SK-N-SH (cell line): Measurements from ENCODE around the gene PLD2. TPM values are rescaled to one million over a fixed set of nuclear protein-coding genes. Genes with fewer than 3 reads are reported as not detected.

ENCODE experiments used
- CTCF ChIA-PET: fragments of 300-600, 350-600 bp; formaldehyde crosslinking; extraction: SDS; loops from one replicate; lab custom pipeline; 2021; lab: Yijun Ruan, JAX
- POLR2A ChIA-PET: fragments of 350-600 bp; sonication (Branson Sonifier 250); formaldehyde crosslinking; extraction: SDS; loops from one replicate; lab custom pipeline; 2020; ENCODE audit warnings: antibody characterized with exemption, inconsistent platforms; lab: Yijun Ruan, JAX
- DNase-seq: peaks from one replicate; pipeline ENCODE4 v3.0.0; 2012
- H2AFZ ChIP-seq: fragments of 200-600 bp; sonication (generic); 2 replicates; pipeline ENCODE4 v1.8.1; 2016; ENCODE audit warnings: antibody characterized with exemption, mild to moderate bottlenecking, low read depth
- H3F3A ChIP-seq: fragments of 200-600 bp; sonication (generic); replicated peaks from 2 replicates; pipeline ENCODE3; 2016; ENCODE audit warnings: antibody characterized with exemption, mild to moderate bottlenecking; ENCODE audit not compliant: insufficient read depth
- H3K27ac ChIP-seq, 2 experiments: fragments of 200-500 bp in 1 of 2; fragments of 200-600 bp in 1 of 2; sonication (Bioruptor generic) in 1 of 2; sonication (generic), shearing (Covaris generic) in 1 of 2; 2 replicates each; pipeline versions ENCODE4 v1.5.1 to v1.6.1; 2014 to 2016; ENCODE audit warnings: low read depth in 2 of 2, inconsistent platforms in 1 of 2, low read length in 1 of 2, mild to moderate bottlenecking in 1 of 2, mixed read lengths in 1 of 2
- H3K27me3 ChIP-seq: fragments of 200-600 bp; sonication (generic), shearing (Covaris generic); 2 replicates; pipeline ENCODE4 v1.6.1; 2016; ENCODE audit warnings: mixed run types; ENCODE audit not compliant: insufficient read depth
- H3K36me3 ChIP-seq, 2 experiments: fragments of 200-500 bp in 1 of 2; fragments of 200-600 bp in 1 of 2; sonication (Bioruptor generic) in 1 of 2; sonication (generic) in 1 of 2; replicated peaks in 1 of 2; 2 replicates each; pipeline versions ENCODE3 to v1.5.1; 2014 to 2016; ENCODE audit warnings: low read length in 1 of 2, mild to moderate bottlenecking in 1 of 2; ENCODE audit not compliant: insufficient read depth in 2 of 2, control insufficient read depth in 1 of 2
- H3K4me1 ChIP-seq, 2 experiments: fragments of 200-500 bp in 1 of 2; fragments of 200-600 bp in 1 of 2; sonication (Bioruptor generic) in 1 of 2; sonication (generic), shearing (Covaris generic) in 1 of 2; 2 replicates each; pipeline versions ENCODE4 v1.5.1 to v1.6.1; 2014 to 2016; ENCODE audit warnings: low read depth in 1 of 2, low read length in 1 of 2, mixed run types in 1 of 2; ENCODE audit not compliant: insufficient read depth in 2 of 2, control insufficient read depth in 1 of 2
- H3K4me2 ChIP-seq: fragments of 200-600 bp; sonication (generic), shearing (Covaris generic); 2 replicates; pipeline ENCODE4 v1.6.1; 2017; ENCODE audit warnings: mixed run types
- H3K4me3 ChIP-seq, 2 experiments: fragments of 200-500 bp in 1 of 2; fragments of 200-600 bp in 1 of 2; sonication (Bioruptor generic) in 1 of 2; sonication (generic), shearing (Covaris generic) in 1 of 2; 2 replicates each; pipeline versions ENCODE4 v1.5.1 to v1.8.1; 2014 to 2016; ENCODE audit warnings: low read depth in 2 of 2, inconsistent platforms in 1 of 2, low read length in 1 of 2, mild to moderate bottlenecking in 1 of 2, mixed read lengths in 1 of 2, moderate library complexity in 1 of 2
- H3K79me2 ChIP-seq: fragments of 200-600 bp; sonication (generic); 2 replicates; pipeline ENCODE4 v1.8.1; 2017; ENCODE audit warnings: mild to moderate bottlenecking; ENCODE audit not compliant: insufficient read depth
- H3K9ac ChIP-seq: fragments of 200-600 bp; sonication (generic); 2 replicates; pipeline ENCODE4 v1.6.1; 2017; ENCODE audit warnings: mixed run types
- H3K9me2 ChIP-seq: fragments of 200-600 bp; sonication (generic); 2 replicates; pipeline ENCODE4 v1.6.1; 2017; ENCODE audit warnings: mixed run types
- H3K9me3 ChIP-seq: fragments of 200-600 bp; sonication (generic); 2 replicates; pipeline ENCODE4 v1.6.1; 2017; ENCODE audit warnings: mixed run types, mild to moderate bottlenecking, moderate library complexity
- H4K20me1 ChIP-seq: fragments of 200-600 bp; sonication (generic); 2 replicates; pipeline ENCODE4 v1.6.1; 2017; ENCODE audit warnings: mild to moderate bottlenecking, mixed run types; ENCODE audit not compliant: insufficient read depth
- CHD2 ChIP-seq: fragments of 150-350 bp; IDR thresholded peaks from 2 replicates; pipeline ENCODE4 v1.6.1; 2018; ENCODE audit warnings: low read length; ENCODE audit not compliant: partially characterized antibody
- JUND ChIP-seq: IDR thresholded peaks from 2 replicates; pipeline ENCODE4 v1.4.0; 2012
- MXI1 ChIP-seq: IDR thresholded peaks from 2 replicates; pipeline ENCODE4 v1.6.1; 2012; ENCODE audit warnings: mild to moderate bottlenecking, low read depth, low read length, improper control_type of control experiment
- NFIC ChIP-seq: IDR thresholded peaks from 2 replicates; pipeline ENCODE4 v1.4.0; 2012; ENCODE audit warnings: borderline replicate concordance
- POLR2AphosphoS5 ChIP-seq: IDR thresholded peaks from 2 replicates; pipeline ENCODE4 v1.6.1; 2012; ENCODE audit warnings: low read depth, low read length
- TCF12 ChIP-seq: IDR thresholded peaks from 2 replicates; pipeline ENCODE4 v1.4.0; 2012
- WGBS: methylation state at CpG from one replicate; pipeline ENCODE4 v1.1.6; 2017; ENCODE audit warnings: low lambda C conversion rate; 5-methylcytosine and 5-hydroxymethylcytosine counted together
- polyA plus RNA-seq, 3 experiments: library from polyadenylated mRNA; depleted of rRNA; stranded (reverse); fragments of >200 nt; gene quantifications; 2 replicates each; pipeline ENCODE4 v1.2.3, GENCODE V29; 2012
- TF ChIP-seq, protein P1 (sequence below): IDR thresholded peaks from 2 replicates; pipeline ENCODE4 v1.4.0; 2012; ENCODE audit warnings: low read depth, borderline replicate concordance
- TF ChIP-seq, protein P2 (sequence below): fragments of 150-350 bp; IDR thresholded peaks from 2 replicates; pipeline ENCODE4 v1.6.1; 2017; ENCODE audit warnings: antibody characterized with exemption, low read length, low read depth, borderline replicate concordance

PLD2 gene, protein sequence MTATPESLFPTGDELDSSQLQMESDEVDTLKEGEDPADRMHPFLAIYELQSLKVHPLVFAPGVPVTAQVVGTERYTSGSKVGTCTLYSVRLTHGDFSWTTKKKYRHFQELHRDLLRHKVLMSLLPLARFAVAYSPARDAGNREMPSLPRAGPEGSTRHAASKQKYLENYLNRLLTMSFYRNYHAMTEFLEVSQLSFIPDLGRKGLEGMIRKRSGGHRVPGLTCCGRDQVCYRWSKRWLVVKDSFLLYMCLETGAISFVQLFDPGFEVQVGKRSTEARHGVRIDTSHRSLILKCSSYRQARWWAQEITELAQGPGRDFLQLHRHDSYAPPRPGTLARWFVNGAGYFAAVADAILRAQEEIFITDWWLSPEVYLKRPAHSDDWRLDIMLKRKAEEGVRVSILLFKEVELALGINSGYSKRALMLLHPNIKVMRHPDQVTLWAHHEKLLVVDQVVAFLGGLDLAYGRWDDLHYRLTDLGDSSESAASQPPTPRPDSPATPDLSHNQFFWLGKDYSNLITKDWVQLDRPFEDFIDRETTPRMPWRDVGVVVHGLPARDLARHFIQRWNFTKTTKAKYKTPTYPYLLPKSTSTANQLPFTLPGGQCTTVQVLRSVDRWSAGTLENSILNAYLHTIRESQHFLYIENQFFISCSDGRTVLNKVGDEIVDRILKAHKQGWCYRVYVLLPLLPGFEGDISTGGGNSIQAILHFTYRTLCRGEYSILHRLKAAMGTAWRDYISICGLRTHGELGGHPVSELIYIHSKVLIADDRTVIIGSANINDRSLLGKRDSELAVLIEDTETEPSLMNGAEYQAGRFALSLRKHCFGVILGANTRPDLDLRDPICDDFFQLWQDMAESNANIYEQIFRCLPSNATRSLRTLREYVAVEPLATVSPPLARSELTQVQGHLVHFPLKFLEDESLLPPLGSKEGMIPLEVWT
- polyA plus RNA-seq (2012; rRNA removed), result 42.5 and 49.2 TPM in 2 replicates
- 12.3 and 17.3 TPM in 2 replicates for polyA plus RNA-seq (2012; cell fraction: cytosol; rRNA removed)
- 199 and 209 TPM in 2 replicates for polyA plus RNA-seq (2012; cell fraction: nucleus; rRNA removed)

DNA sequence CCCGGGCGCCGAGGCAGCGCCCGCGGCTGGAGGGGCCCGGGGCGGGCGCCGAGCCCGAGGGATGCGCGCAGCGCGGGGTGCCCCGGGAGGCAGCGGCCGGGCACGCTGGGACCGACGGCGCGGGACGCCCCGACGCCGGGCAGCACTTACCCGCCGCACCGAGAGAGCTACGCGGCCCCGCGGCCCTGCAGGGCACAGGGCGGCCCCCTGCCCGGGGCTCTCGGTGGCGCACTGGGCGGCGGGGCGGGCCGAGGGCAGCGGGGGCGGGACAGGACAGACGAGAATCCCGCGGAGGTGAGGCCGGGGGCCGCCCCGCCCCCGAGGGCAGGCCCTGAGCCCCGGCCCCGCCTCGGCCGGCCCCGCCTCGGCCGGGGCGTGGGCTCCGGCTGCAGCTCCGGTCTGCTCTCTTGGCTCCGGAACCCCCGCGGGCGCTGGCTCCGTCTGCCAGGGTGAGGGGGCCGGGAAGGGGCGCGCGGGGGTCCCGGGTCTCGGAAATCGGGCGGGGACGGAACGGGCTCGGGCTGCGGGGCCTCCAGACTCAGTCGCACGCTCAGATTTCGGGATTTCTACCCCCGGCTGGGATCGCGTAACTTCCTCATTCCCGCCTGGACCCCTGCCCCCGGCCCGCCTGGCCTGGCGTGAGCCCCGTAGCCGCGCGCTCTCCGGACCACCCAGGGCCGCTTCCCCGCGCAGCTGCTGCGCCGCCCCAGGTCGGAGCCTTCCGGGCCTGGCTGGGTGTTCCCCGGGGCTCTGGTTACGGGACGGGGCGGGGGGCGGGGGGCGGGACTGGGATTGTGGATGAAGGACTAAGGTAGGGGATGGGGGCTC lies at the start of gene PLD2:
PLD2 (plus strand) TSS at position 376 of the 828 bp plus-strand sequence. CDS start 621 bp downstream, outside the sequence.
- H3K4me3 ChIP-seq, result peak within 1 kb of the TSS; percentile 63 to 92
- peak within 1 kb of the TSS; percentile 93 for H3K4me2 ChIP-seq
- H3K27me3 ChIP-seq, result no peaks in the 10 kb centered on the region
- CTCF ChIA-PET, result interaction anchor here (0.9 to 2.0 kb wide), 7 partner anchors 9 to 102 kb away, joined by 3 to 10 read pairs (median 4); no protein-coding TSS in a partner anchor
- TF ChIP-seq JUND (no peak), TCF12 (no peak), CHD2 (peak; percentile 95), MXI1 (0 out of 2 replicates have a peak, but pooled peaks have one; percentile 36), NFIC (peak; percentile 8; the same call in 1 of the 2 replicates), POLR2AphosphoS5 (peak; percentile 67)
- TF ChIP-seq, protein P1, sequence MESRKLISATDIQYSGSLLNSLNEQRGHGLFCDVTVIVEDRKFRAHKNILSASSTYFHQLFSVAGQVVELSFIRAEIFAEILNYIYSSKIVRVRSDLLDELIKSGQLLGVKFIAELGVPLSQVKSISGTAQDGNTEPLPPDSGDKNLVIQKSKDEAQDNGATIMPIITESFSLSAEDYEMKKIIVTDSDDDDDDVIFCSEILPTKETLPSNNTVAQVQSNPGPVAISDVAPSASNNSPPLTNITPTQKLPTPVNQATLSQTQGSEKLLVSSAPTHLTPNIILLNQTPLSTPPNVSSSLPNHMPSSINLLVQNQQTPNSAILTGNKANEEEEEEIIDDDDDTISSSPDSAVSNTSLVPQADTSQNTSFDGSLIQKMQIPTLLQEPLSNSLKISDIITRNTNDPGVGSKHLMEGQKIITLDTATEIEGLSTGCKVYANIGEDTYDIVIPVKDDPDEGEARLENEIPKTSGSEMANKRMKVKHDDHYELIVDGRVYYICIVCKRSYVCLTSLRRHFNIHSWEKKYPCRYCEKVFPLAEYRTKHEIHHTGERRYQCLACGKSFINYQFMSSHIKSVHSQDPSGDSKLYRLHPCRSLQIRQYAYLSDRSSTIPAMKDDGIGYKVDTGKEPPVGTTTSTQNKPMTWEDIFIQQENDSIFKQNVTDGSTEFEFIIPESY, result peak; percentile 74; the same call in 1 of the 2 replicates
- TF ChIP-seq, protein P2, sequence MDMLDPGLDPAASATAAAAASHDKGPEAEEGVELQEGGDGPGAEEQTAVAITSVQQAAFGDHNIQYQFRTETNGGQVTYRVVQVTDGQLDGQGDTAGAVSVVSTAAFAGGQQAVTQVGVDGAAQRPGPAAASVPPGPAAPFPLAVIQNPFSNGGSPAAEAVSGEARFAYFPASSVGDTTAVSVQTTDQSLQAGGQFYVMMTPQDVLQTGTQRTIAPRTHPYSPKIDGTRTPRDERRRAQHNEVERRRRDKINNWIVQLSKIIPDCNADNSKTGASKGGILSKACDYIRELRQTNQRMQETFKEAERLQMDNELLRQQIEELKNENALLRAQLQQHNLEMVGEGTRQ, result no peak
- WGBS, result 0% methylated on average over 5 of the region's 106 CpGs
- peaks cover 0 to 8% of the 10 kb centered on the region in 2 experiments; a peak in 1 of 4 replicates for H3K4me1 ChIP-seq
- peak within 1 kb of the TSS in 1 of 2 experiments; percentile 41; a peak in 2 of 4 replicates for H3K27ac ChIP-seq
- peaks cover 5 to 6% of the 10 kb centered on the region in 2 experiments for H3K36me3 ChIP-seq
- peak within 1 kb of the TSS; percentile 84 for H3K9ac ChIP-seq
- H3F3A ChIP-seq, result no peaks in the 10 kb centered on the region
- H2AFZ ChIP-seq, result peak within 1 kb of the TSS; percentile 97
- H3K79me2 ChIP-seq, result peaks cover 17% of the 10 kb centered on the region; the same call in 1 of the 2 replicates
- no peaks in the 10 kb centered on the region for H3K9me3 ChIP-seq
- H3K9me2 ChIP-seq, result no peaks in the 10 kb centered on the region
- H4K20me1 ChIP-seq, result no peaks in the 10 kb centered on the region
- POLR2A ChIA-PET, result interaction anchor here (1.0 to 1.6 kb wide), 4 partner anchors 11 to 17 kb away, joined by 4 to 11 read pairs (median 8); partner anchors contain the start of gene PSMB6
- peak; percentile 100 for DNase-seq
